22Rv1 (cell line): ENCODE data around the gene DMRTB1.

Source experiments
- ZFX ChIP-seq: fragments of 450-650 bp; IDR thresholded peaks from 2 replicates; pipeline ENCODE4 v1.6.1; 2017; ENCODE audit warnings: antibody characterized with exemption, borderline replicate concordance
- TF ChIP-seq, protein P1 (sequence below): fragments of 450-650 bp; IDR thresholded peaks from 2 replicates; pipeline ENCODE4 v1.5.1; 2017; ENCODE audit warnings: mild to moderate bottlenecking

GRCh38 chr1:53511323-53511932, 52.2 kb downstream of the DMRTB1 start:
- TF ChIP-seq, protein P1, sequence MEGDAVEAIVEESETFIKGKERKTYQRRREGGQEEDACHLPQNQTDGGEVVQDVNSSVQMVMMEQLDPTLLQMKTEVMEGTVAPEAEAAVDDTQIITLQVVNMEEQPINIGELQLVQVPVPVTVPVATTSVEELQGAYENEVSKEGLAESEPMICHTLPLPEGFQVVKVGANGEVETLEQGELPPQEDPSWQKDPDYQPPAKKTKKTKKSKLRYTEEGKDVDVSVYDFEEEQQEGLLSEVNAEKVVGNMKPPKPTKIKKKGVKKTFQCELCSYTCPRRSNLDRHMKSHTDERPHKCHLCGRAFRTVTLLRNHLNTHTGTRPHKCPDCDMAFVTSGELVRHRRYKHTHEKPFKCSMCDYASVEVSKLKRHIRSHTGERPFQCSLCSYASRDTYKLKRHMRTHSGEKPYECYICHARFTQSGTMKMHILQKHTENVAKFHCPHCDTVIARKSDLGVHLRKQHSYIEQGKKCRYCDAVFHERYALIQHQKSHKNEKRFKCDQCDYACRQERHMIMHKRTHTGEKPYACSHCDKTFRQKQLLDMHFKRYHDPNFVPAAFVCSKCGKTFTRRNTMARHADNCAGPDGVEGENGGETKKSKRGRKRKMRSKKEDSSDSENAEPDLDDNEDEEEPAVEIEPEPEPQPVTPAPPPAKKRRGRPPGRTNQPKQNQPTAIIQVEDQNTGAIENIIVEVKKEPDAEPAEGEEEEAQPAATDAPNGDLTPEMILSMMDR: no peak
- no peak for TF ChIP-seq ZFX
